ENCODE results near the gene SRGAP3.

DNA sequence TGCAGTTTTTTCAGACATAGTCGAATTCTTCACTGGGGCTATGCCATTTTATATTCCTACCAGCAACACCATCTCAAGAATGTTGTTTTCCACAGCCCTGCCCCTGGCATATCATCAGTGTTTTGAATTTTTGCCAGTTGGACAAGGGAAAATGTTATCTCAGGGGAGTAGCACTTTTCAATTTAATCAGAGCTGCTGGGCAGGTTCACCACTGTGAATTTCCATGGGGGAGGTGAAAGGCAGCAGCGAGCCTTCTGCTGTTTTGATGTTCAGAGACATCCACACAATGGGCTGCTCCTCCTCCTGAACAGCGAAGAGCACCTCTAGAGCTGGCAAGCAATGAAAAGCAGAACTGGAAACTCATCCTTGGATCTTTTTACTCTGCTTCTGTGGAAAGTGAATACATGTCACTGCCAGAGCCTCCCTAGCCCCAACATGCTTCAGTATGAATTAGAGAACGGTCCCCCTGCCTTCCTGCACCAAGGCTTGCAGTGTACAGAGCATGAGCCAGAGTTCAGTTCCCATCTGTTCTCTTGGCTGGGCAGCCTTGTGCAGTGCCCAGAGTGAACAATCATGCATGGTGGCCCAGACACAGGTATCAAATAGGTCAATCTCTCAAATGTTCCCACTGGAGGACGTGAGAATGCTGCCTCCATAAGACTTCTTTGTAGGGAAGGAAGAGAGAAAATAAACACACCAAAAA, 230.0 kb downstream of the SRGAP3 start:
- TF ChIP-seq, protein P1, sequence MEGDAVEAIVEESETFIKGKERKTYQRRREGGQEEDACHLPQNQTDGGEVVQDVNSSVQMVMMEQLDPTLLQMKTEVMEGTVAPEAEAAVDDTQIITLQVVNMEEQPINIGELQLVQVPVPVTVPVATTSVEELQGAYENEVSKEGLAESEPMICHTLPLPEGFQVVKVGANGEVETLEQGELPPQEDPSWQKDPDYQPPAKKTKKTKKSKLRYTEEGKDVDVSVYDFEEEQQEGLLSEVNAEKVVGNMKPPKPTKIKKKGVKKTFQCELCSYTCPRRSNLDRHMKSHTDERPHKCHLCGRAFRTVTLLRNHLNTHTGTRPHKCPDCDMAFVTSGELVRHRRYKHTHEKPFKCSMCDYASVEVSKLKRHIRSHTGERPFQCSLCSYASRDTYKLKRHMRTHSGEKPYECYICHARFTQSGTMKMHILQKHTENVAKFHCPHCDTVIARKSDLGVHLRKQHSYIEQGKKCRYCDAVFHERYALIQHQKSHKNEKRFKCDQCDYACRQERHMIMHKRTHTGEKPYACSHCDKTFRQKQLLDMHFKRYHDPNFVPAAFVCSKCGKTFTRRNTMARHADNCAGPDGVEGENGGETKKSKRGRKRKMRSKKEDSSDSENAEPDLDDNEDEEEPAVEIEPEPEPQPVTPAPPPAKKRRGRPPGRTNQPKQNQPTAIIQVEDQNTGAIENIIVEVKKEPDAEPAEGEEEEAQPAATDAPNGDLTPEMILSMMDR (IDR thresholded peaks at IDR 0.05): no peak
- TF ChIP-seq POLR2A (IDR thresholded peaks at IDR 0.05) (no peak), EP300 (IDR thresholded peaks at IDR 0.05) (no peak), POLR2AphosphoS5 (IDR thresholded peaks at IDR 0.05) (peak in 1 of 3 donors; percentile 30)
